Body of pancreas (tissue), 4 donors: ENCODE results near the gene ADAMTS10. TPM values are rescaled to one million over a fixed set of nuclear protein-coding genes. Genes with fewer than 3 reads are reported as not detected.
A peak's percentile ranks its signal among the peaks of the same experiment; 100 is the strongest.

ENCODE experiments used
- ATAC-seq: fragments of 150-250 bp; one replicate; pipeline ENCODE4 v1.9.1; 2016
- DNase-seq, 4 donors: peaks; one replicate each; pipeline ENCODE4 v3.0.0-alpha.2; 2019
- H3K27ac ChIP-seq, 4 donors: fragments of 200-600 bp; sonication (generic); 1 replicate in 3 of 4; 2 replicates in 1 of 4; pipeline versions ENCODE4 v1.5.1 to v1.6.1; 2016 to 2019; ENCODE audit warnings: mild to moderate bottlenecking in 1 of 4, mixed read lengths in 1 of 4, moderate library complexity in 1 of 4
- H3K27me3 ChIP-seq, 2 donors: fragments of 200-600 bp; sonication (generic); one replicate each; pipeline ENCODE4 v1.6.0; 2016; ENCODE audit warnings: mild to moderate bottlenecking in 1 of 2
- H3K36me3 ChIP-seq, 2 donors: fragments of 200-600 bp; sonication (generic); replicated peaks in 1 of 2; 2 replicates each; pipeline ENCODE4 v1.5.1; 2016; ENCODE audit warnings: low read depth in 2 of 2; ENCODE audit not compliant: insufficient read depth in 1 of 2
- H3K4me1 ChIP-seq: fragments of 200-600 bp; sonication (generic); one replicate; pipeline ENCODE4 v1.6.0; 2016
- H3K4me3 ChIP-seq, 2 donors: fragments of 200-600 bp; sonication (generic); 1 replicate in 1 of 2; 2 replicates in 1 of 2; pipeline ENCODE4 v1.5.1; 2016 to 2019
- H3K9me3 ChIP-seq, 3 donors: fragments of 200-600 bp; sonication (generic); 1 replicate in 2 of 3; 2 replicates in 1 of 3; pipeline ENCODE4 v1.5.1; 2016
- CTCF ChIP-seq, 7 experiments: fragments of 450-650 bp in 4 of 7; fragments of 200-600 bp in 3 of 7; sonication (generic) in 3 of 7; IDR thresholded peaks; one replicate each; pipeline ENCODE4 v1.5.1; 2016 to 2019; ENCODE audit warnings: antibody characterized with exemption in 7 of 7
- POLR2A ChIP-seq, 3 donors: fragments of 450-650 bp; IDR thresholded peaks; one replicate each; pipeline ENCODE4 v1.6.1; 2016; ENCODE audit warnings: antibody characterized with exemption in 3 of 3, mild to moderate bottlenecking in 2 of 3
- WGBS, 2 donors: methylation state at CpG; one replicate each; pipeline ENCODE4 v1.1.5; 2017; 5-methylcytosine and 5-hydroxymethylcytosine counted together
- intact Hi-C: fragments of 100-400 bp; cut with DNase I; formaldehyde crosslinking; loops from one replicate; pipeline ENCODE4 v1.15.1; 2023
- total RNA-seq, 2 donors: library from RNA; depleted of rRNA; stranded (reverse); fragments of >200 nt; gene quantifications; one replicate each; pipeline ENCODE4 v1.1.0, GENCODE V29; 2016

ADAMTS10 gene
- total RNA-seq, 2 donors from 2014 or later = 19.1 to 36.6 TPM

GRCh38 chr19:8610936-8611300, 403 bp upstream of the ADAMTS10 start:
- H3K4me3 ChIP-seq = no peak overlapping the region
- no peak for TF ChIP-seq POLR2A (IDR thresholded peaks at IDR 0.05)
- TF ChIP-seq CTCF (IDR thresholded peaks at IDR 0.05) = no peak
- peaks cover 16% of the 10 kb centered on the region for H3K4me1 ChIP-seq
- DNase-seq (no peak), ATAC-seq (no peak)
- WGBS, 2 donors = 0% methylated on average over 5 of the region's 9 CpGs; no CpG with 5 or more reads in 1 of the 2 donors
- intact Hi-C loops = no loop called here
- H3K27ac ChIP-seq = peak overlapping the region; percentile 4 to 80 (median 68)
- no peaks in the 10 kb centered on the region for H3K36me3 ChIP-seq
- no peaks in the 10 kb centered on the region for H3K9me3 ChIP-seq
- no peaks in the 10 kb centered on the region for H3K27me3 ChIP-seq

GRCh38 chr19:8609279-8610040, 1.1 kb downstream of the ADAMTS10 start:
- Histone ChIP-seq H3K9me3 (no peaks in the 10 kb centered on the region), H3K27me3 (no peaks in the 10 kb centered on the region), H3K4me1 (peaks cover 16% of the 10 kb centered on the region), H3K36me3 (peaks cover 0 to 2% of the 10 kb centered on the region in 2 donors), H3K27ac (peak overlapping the region; percentile 4 to 80 (median 68)), H3K4me3 (no peak overlapping the region)
- intact Hi-C loops = no loop called here
- 7 to 32% methylated on average over 11 to 42 of the region's 47 CpGs for WGBS, 2 donors
- ATAC-seq (peak; percentile 59), DNase-seq (peak in 3 of 4 donors; percentile 37 to 59 (median 39))
- TF ChIP-seq CTCF (IDR thresholded peaks at IDR 0.05) (peak in 3 of 7 experiments; percentile 5 to 11 (median 11)), POLR2A (IDR thresholded peaks at IDR 0.05) (peak in 2 of 3 donors; percentile 39 to 47)

- DNase-seq (no peak), ATAC-seq (no peak)
- no peak for TF ChIP-seq CTCF (IDR thresholded peaks at IDR 0.05)
- no peak for TF ChIP-seq POLR2A (IDR thresholded peaks at IDR 0.05)
- 34 to 67% methylated on average over 3 to 5 of the region's 5 CpGs for WGBS, 2 donors
- no peak overlapping the region for H3K4me3 ChIP-seq
- intact Hi-C loops = no loop called here
- H3K9me3 ChIP-seq = no peaks in the 10 kb centered on the region
- H3K27me3 ChIP-seq = no peaks in the 10 kb centered on the region
- peaks cover 16% of the 10 kb centered on the region for H3K4me1 ChIP-seq
- peaks cover 0 to 2% of the 10 kb centered on the region in 2 donors for H3K36me3 ChIP-seq
- peak overlapping the region in 3 of 4 donors; percentile 64 to 80 (median 73) for H3K27ac ChIP-seq
Observed at GRCh38 chr19:8608941-8609278, 1.6 kb downstream of the ADAMTS10 start.

GRCh38 chr19:8607386-8607785, 3.1 kb downstream of the ADAMTS10 start:
- no peak overlapping the region for H3K4me3 ChIP-seq
- TF ChIP-seq POLR2A (IDR thresholded peaks at IDR 0.05) = no peak
- no peak for TF ChIP-seq CTCF (IDR thresholded peaks at IDR 0.05)
- no peaks in the 10 kb centered on the region for H3K9me3 ChIP-seq
- H3K27me3 ChIP-seq = no peaks in the 10 kb centered on the region
- DNase-seq = no peak
- H3K36me3 ChIP-seq = peaks cover 0 to 2% of the 10 kb centered on the region in 2 donors
- intact Hi-C loops = no loop called here
- no peak for ATAC-seq
- no peak overlapping the region for H3K27ac ChIP-seq
- WGBS, 2 donors = 77 to 79% methylated on average over 4 of the region's 4 CpGs
- H3K4me1 ChIP-seq = peaks cover 16% of the 10 kb centered on the region

- intact Hi-C loops = no loop called here
- DNase-seq (no peak), ATAC-seq (no peak)
- Histone ChIP-seq H3K4me3 (no peak overlapping the region), H3K27me3 (no peaks in the 10 kb centered on the region), H3K36me3 (peaks cover 0 to 2% of the 10 kb centered on the region in 2 donors), H3K4me1 (peaks cover 10% of the 10 kb centered on the region), H3K9me3 (no peaks in the 10 kb centered on the region), H3K27ac (no peak overlapping the region)
- WGBS, 2 donors = 88 to 91% methylated on average over 12 to 17 of the region's 17 CpGs
- TF ChIP-seq CTCF (IDR thresholded peaks at IDR 0.05) (no peak), POLR2A (IDR thresholded peaks at IDR 0.05) (no peak)
Observed at GRCh38 chr19:8605514-8605913, 5.0 kb downstream of the ADAMTS10 start.
